Stimulated activated effector memory CD8-positive, alpha-beta T cell treated with anti-CD3 and anti-CD28 coated beads, Interleukin-12 subunit alpha, Interleukin-12 subunit beta, amount 100 ng/mL, for 72 hours (primary cell): ENCODE data around the gene POLR3G.

Experiments used
- ATAC-seq: fragments of 150-1000 bp; cut with Tn5 transposase; 2 replicates; pipeline ENCODE4 v1.10.0; 2021
- DNase-seq, 2 donors: peaks; one replicate each; pipeline ENCODE4 v3.0.0; 2021 to 2022; ENCODE audit warnings: low spot score in 2 of 2
- H3K27ac Mint-ChIP-seq: one replicate; pipeline ENCODE4 v1.8.0; 2022; ENCODE audit warnings: mild to moderate bottlenecking, mixed read lengths
- H3K36me3 Mint-ChIP-seq: one replicate; pipeline ENCODE4 v1.8.0; 2022; ENCODE audit warnings: mild to moderate bottlenecking, mixed read lengths
- H3K4me1 Mint-ChIP-seq: one replicate; pipeline ENCODE4 v1.8.0; 2022; ENCODE audit warnings: mixed read lengths
- H3K4me3 Mint-ChIP-seq: one replicate; pipeline ENCODE4 v1.8.0; 2022; ENCODE audit warnings: mild to moderate bottlenecking, mixed read lengths
- H3K9me3 Mint-ChIP-seq: one replicate; pipeline ENCODE4 v1.8.0; 2022; ENCODE audit warnings: mixed read lengths

Gene POLR3G

GRCh38 chr5:90530736-90531487 lies 56.2 kb downstream of the POLR3G start:
- DNase-seq (no peak), ATAC-seq (no peak)
- H3K4me3 Mint-ChIP-seq: no peak overlapping the region
- H3K27ac Mint-ChIP-seq: no peak overlapping the region
- H3K4me1 Mint-ChIP-seq: peaks cover 23% of the 10 kb centered on the region
- peaks cover 20% of the 10 kb centered on the region for H3K36me3 Mint-ChIP-seq
- H3K9me3 Mint-ChIP-seq: no peaks in the 10 kb centered on the region

DNA sequence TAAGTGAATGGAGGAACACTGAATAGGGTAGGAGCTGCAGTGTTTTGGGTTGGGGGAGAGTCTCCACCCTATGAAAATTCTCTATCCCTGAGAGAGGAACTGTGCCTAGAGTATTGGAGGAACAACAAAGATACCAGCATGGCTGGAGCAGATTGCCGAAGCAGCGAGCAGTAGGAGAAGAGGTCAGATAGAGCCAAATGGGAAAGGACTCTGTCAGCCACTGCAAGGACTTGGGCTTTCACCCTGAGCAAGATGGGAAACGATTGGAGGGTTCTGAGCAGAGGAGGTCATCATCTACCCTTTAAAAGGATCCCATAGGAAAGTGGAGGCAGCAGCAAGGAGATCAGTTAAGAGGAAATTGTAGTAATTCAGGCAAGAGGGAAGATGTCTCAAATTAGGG lies 59.1 kb downstream of the POLR3G start:
- Mint-ChIP-seq H3K9me3 (no peaks in the 10 kb centered on the region), H3K27ac (no peak overlapping the region), H3K4me1 (no peaks in the 10 kb centered on the region), H3K36me3 (peaks cover 5% of the 10 kb centered on the region), H3K4me3 (no peak overlapping the region)
- no peak for DNase-seq
- ATAC-seq: no peak

DNA sequence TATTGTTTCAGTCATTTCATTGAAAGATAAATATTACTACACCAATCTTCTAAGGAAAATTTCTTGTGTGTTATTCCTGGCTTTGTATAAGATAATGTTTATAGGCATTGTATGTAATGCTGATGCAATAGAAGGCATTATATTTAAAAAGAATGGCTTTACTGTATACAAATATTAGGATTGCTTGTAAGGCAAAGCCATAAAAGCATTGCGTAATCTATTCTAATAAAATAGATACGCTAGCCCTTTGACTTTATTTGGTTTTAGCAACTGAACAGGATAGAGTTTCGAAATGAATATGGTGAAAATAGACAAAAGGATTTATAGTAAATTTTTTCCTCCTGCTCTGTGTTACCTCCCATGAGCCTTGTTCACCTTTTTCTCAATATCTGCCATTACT lies 60.3 kb downstream of the POLR3G start:
- Mint-ChIP-seq H3K27ac (no peak overlapping the region), H3K36me3 (peaks cover 3% of the 10 kb centered on the region), H3K9me3 (no peaks in the 10 kb centered on the region), H3K4me1 (no peaks in the 10 kb centered on the region), H3K4me3 (no peak overlapping the region)
- ATAC-seq: no peak
- no peak for DNase-seq

GRCh38 chr5:90542827-90543519 lies 68.3 kb downstream of the POLR3G start:
- no peak for ATAC-seq
- no peak overlapping the region for H3K27ac Mint-ChIP-seq
- no peak for DNase-seq
- no peaks in the 10 kb centered on the region for H3K36me3 Mint-ChIP-seq
- H3K4me3 Mint-ChIP-seq: no peak overlapping the region
- no peaks in the 10 kb centered on the region for H3K9me3 Mint-ChIP-seq
- H3K4me1 Mint-ChIP-seq: no peaks in the 10 kb centered on the region

DNA sequence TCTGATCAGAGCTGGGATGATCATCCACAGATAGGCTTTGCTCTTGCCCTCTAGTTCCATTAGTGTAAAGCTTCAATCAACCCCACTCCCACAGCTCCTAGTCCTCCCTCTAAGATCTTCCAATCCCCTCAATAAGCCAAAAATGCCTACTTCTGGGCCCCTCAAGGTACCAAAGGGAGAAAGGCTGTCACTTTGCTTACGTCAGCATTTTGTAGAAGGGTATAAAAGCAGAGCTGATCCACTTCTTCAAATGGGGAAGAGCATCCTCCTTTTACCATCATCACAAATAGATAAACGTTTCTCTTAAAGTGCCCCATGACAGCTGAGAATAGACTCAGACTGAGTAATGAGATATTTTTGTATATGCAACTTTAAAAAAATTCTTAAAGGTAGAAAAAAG lies 70.8 kb downstream of the POLR3G start:
- Mint-ChIP-seq H3K4me3 (no peak overlapping the region), H3K36me3 (no peaks in the 10 kb centered on the region), H3K4me1 (no peaks in the 10 kb centered on the region), H3K9me3 (no peaks in the 10 kb centered on the region), H3K27ac (no peak overlapping the region)
- ATAC-seq: no peak
- DNase-seq: no peak

DNA sequence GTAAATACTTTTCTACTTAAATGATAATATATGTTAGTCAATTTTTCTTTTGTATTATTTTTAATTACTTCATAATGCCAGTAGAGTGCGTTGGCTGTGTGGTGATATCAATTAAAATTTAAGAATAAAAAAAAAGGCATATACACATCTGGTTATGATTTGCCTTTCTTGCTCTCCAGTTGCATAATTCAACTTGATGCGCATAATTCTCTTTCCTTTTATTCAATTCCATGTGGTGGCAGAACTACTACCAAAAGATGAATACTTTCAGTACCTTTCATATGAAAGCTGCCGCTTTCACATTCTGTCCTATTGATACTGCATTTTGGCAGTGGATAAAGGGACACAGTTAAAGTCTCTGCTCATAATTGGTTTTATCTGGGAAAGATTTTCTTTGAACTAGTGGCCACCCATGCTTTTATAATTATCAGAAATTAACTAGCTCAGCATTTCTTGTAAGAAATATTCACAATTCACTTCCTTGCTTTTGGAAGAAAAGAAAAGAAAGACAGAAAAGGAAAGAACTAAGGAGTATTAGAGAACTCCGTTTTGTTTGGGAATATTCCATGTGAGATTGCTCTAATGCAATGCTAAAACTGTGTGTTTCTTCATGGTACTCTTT lies 71.7 kb downstream of the POLR3G start:
- Mint-ChIP-seq H3K4me3 (no peak overlapping the region), H3K27ac (no peak overlapping the region), H3K4me1 (no peaks in the 10 kb centered on the region), H3K36me3 (no peaks in the 10 kb centered on the region), H3K9me3 (no peaks in the 10 kb centered on the region)
- DNase-seq: no peak
- no peak for ATAC-seq

DNA sequence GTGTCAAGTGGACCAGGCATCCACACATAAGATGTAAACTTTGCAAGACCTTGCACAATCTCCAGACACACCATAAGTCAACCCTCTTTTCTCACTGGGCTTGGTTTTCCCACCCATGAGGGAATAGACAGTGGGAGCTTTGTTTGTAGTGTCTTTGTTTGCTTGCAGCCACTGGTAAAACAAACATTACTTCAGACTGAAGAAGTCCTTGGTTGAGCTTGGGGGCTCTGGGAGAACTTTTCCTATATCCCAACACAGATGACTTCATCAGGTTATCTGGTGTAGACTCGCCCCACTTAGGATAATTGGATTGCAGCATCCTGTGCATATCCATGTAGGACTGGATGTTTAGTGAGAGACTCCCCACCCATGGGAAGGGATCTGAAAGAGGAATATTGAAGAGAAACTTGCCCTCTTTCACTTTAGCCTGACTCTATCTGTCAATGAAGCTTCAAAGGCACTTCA lies 72.4 kb downstream of the POLR3G start:
- H3K36me3 Mint-ChIP-seq: no peaks in the 10 kb centered on the region
- no peaks in the 10 kb centered on the region for H3K9me3 Mint-ChIP-seq
- no peak for ATAC-seq
- no peak overlapping the region for H3K4me3 Mint-ChIP-seq
- no peak overlapping the region for H3K27ac Mint-ChIP-seq
- no peak for DNase-seq
- no peaks in the 10 kb centered on the region for H3K4me1 Mint-ChIP-seq

DNA sequence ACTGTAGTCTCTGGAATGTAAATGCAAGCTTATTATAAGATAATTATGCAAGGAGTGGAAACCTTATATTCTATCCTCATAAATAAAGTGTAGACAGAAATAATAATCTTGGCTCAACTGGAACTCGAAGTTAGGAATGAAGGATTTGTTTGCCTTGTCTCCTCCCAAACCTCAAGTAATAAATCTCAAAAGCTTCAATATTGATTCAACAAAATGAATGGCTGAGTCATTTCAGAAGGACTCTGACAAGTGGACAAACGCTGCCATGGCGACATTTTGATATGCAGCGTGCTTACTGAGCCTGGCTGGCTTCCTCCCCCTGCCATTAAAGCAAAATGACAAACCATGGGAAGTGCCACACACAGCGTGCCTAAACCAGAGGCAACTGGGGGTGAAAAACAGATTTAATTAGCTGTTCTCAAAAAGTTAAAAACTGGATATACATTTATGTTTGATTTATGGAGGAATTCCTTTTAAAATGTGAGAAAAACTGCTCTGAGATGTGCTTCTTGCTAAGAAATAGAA lies 73.5 kb downstream of the POLR3G start:
- Mint-ChIP-seq H3K27ac (no peak overlapping the region), H3K9me3 (no peaks in the 10 kb centered on the region), H3K4me1 (no peaks in the 10 kb centered on the region), H3K4me3 (no peak overlapping the region), H3K36me3 (no peaks in the 10 kb centered on the region)
- no peak for DNase-seq
- no peak for ATAC-seq

GRCh38 chr5:90549223-90549622 lies 74.6 kb downstream of the POLR3G start:
- H3K27ac Mint-ChIP-seq: no peak overlapping the region
- no peaks in the 10 kb centered on the region for H3K36me3 Mint-ChIP-seq
- ATAC-seq: no peak
- H3K9me3 Mint-ChIP-seq: no peaks in the 10 kb centered on the region
- H3K4me3 Mint-ChIP-seq: no peak overlapping the region
- no peaks in the 10 kb centered on the region for H3K4me1 Mint-ChIP-seq
- DNase-seq: no peak

- no peak for ATAC-seq
- Mint-ChIP-seq H3K36me3 (no peaks in the 10 kb centered on the region), H3K27ac (no peak overlapping the region), H3K4me3 (no peak overlapping the region), H3K4me1 (no peaks in the 10 kb centered on the region), H3K9me3 (no peaks in the 10 kb centered on the region)
- no peak for DNase-seq
These were observed 75.1 kb downstream of the POLR3G start for GRCh38 chr5:90549729-90550275.

DNA sequence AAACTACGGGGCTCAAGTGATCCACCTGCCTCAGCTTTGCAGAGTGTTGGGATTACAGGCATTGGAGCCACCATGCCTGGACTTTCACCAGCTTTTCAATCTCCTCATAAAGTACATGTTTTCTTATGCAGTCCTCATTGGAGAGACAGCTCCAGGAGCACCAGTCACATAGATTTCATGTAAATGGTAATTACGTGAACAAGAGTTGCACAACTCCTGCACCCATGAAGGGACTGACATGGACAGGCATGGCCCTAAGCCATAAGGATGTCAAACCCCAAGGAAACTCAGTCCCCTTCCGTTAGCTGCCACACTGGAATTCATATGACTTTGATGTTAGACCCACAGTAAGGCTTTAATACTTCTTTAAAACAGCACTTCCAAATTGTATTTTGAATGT lies 76.3 kb downstream of the POLR3G start:
- H3K4me1 Mint-ChIP-seq: no peaks in the 10 kb centered on the region
- DNase-seq (no peak), ATAC-seq (no peak)
- H3K9me3 Mint-ChIP-seq: no peaks in the 10 kb centered on the region
- H3K27ac Mint-ChIP-seq: no peak overlapping the region
- no peaks in the 10 kb centered on the region for H3K36me3 Mint-ChIP-seq
- H3K4me3 Mint-ChIP-seq: no peak overlapping the region

GRCh38 chr5:90551376-90551775 lies 76.7 kb downstream of the POLR3G start:
- H3K4me1 Mint-ChIP-seq: no peaks in the 10 kb centered on the region

GRCh38 chr5:90553711-90554110 lies 79.0 kb downstream of the POLR3G start:
- no peaks in the 10 kb centered on the region for H3K36me3 Mint-ChIP-seq

More at GRCh38 chr5:90551376-90551775, 76.7 kb downstream of the POLR3G start:
- DNase-seq (no peak), ATAC-seq (no peak)
- H3K4me3 Mint-ChIP-seq: no peak overlapping the region
- H3K36me3 Mint-ChIP-seq: no peaks in the 10 kb centered on the region
- no peak overlapping the region for H3K27ac Mint-ChIP-seq
- H3K9me3 Mint-ChIP-seq: no peaks in the 10 kb centered on the region

DNA sequence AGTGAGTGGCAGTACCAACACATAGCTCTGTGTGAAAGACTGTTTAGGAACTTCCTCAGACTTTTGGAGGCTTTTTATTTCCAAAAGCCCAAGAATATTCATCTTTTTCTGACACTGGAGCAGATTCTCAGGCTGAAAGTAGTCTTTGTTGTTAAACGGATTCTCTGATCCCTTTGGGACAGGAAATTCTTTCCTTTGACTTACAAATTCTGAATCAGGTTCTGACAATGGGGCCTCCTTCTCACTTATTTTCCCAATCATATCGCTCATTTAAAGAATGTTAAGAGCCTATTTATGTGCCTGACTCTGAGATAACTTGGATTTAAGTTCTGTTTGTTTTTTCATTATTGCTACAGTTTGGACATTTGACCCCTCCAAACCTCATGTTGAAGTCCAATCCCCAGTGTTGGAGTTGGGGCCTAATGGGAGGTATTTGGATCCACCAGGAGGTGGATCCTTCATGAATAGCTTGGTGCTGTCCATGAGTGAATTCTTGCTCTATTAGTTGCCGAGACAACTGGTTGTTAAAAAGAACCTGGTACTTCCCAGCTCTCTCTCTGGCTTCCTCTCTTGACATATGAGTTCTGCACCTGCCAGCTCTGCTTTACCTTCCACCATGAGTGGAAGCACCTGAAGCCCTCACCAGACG lies 79.8 kb downstream of the POLR3G start:
- no peak overlapping the region for H3K4me3 Mint-ChIP-seq
- H3K27ac Mint-ChIP-seq: no peak overlapping the region
- H3K36me3 Mint-ChIP-seq: no peaks in the 10 kb centered on the region
- H3K4me1 Mint-ChIP-seq: peaks cover 15% of the 10 kb centered on the region
- DNase-seq: no peak
- H3K9me3 Mint-ChIP-seq: no peaks in the 10 kb centered on the region
- ATAC-seq: no peak

More at GRCh38 chr5:90553711-90554110, 79.0 kb downstream of the POLR3G start:
- ATAC-seq (no peak), DNase-seq (no peak)
- H3K27ac Mint-ChIP-seq: no peak overlapping the region
- H3K4me3 Mint-ChIP-seq: no peak overlapping the region
- no peaks in the 10 kb centered on the region for H3K9me3 Mint-ChIP-seq
- peaks cover 10% of the 10 kb centered on the region for H3K4me1 Mint-ChIP-seq

- no peak overlapping the region for H3K4me3 Mint-ChIP-seq
- no peaks in the 10 kb centered on the region for H3K36me3 Mint-ChIP-seq
- no peak for ATAC-seq
- H3K4me1 Mint-ChIP-seq: peaks cover 15% of the 10 kb centered on the region
- no peak overlapping the region for H3K27ac Mint-ChIP-seq
- DNase-seq: no peak
- H3K9me3 Mint-ChIP-seq: no peaks in the 10 kb centered on the region
These were observed 81.0 kb downstream of the POLR3G start for GRCh38 chr5:90555666-90556065.
